Measurements from ENCODE around the gene HOXB2. TPM values are rescaled to one million over a fixed set of nuclear protein-coding genes. Genes with fewer than 3 reads are reported as not detected.

Gene HOXB2
- total RNA-seq, 2 experiments from 2014 or later: 13.0 to 13.4 TPM

DNA sequence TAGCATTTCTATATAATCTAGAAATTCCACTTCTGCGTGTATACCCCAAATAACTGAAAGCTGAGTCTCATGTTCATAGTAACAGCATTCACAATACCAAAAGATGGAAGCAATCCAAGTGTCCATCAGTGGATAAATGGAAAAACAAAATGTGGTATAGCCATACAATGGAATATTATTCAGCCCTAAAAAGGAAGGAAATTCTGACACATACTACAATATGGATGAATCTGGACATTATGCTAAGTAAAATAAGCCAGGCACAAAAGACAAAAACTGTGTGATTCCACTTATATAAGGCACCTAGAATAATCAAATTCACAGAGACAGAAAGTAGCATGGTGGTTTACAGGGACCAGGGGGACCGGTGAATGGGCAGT is 34.5 kb downstream of the HOXB2 start:
- ChIA-PET CTCF (interaction anchor here (0.6 to 2.7 kb wide), 3 partner anchors 18 to 105 kb away, joined by 3 to 7 read pairs (median 3); partner anchors contain the start of genes HOXB5 and HOXB8), POLR2A (no interaction called here)

DNA sequence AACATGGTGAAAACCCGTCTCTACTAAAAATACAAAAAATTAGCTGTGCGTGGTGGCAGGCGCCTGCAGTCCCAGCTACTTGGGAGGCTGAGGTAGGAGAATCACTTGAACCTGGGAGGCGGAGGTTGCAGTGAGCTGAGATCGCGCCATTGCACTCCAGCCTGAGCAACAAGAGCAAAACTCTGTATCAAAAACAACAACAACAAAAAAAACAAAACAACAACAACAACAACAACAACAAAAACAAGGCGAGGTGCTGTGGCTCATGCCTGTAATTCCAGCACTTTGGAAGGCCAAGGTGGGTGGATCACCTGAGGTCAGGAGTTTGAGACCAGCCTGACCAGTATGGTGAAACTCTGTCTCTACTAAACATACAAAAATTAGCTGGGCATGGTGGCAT is 35.2 kb downstream of the HOXB2 start:
- POLR2A ChIA-PET: interaction anchor here (0.7 kb wide), 1 partner anchor 11 kb away, joined by 4 read pairs; no protein-coding TSS in a partner anchor
- CTCF ChIA-PET: interaction anchor here (1.0 to 2.7 kb wide), 2 partner anchors 17 to 84 kb away, joined by 3 to 7 read pairs; partner anchors contain the start of gene HOXB5

DNA sequence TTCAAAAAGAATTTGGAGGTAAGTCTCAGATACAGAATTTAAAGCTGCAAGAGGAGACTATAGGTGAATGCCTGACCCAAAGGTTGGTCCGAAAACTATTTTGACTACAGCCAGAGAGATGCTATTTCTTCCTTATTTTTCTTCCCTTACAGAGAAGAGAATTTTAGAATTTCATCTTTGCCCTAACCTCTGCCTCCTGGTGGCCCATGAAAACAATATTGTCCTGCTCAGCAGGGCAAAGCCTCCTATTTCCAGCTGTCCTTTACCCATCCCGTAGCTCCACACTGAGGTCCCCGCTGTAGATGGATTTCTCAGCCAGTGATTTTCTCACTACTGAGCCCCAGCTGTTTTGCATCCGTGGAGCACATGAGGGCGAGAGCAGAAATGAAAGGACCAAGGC is 38.7 kb downstream of the HOXB2 start:
- ChIA-PET CTCF (interaction anchor here (0.7 to 2.5 kb wide), 3 partner anchors 13 to 207 kb away, joined by 3 to 10 read pairs (median 3); no protein-coding TSS in a partner anchor), POLR2A (no interaction called here)

DNA sequence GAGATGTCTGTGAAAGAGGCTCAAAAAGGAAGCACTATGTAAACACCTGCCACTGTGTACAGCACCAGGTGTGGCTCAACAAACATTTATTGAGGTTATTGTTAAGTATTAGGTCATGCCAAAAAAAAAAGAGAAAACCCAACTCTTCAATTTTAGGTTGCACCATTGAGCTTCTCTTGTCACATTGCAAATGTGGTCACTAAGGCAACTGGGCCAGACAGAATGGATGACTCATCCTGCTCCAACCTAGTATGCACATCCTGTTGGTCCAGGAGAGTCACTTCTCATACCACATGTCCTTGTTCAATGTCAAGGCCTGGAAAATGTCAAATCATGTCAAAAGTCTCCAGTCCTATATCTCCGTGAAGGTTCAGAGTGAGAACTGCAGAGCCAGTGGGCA is 39.1 kb downstream of the HOXB2 start:
- ChIA-PET CTCF (interaction anchor here (1.2 to 2.5 kb wide), 2 partner anchors 13 to 206 kb away, joined by 3 to 10 read pairs; no protein-coding TSS in a partner anchor), POLR2A (interaction anchor here (0.5 to 0.6 kb wide), 2 partner anchors 114 to 154 kb away, joined by 3 to 9 read pairs; no protein-coding TSS in a partner anchor)

DNA sequence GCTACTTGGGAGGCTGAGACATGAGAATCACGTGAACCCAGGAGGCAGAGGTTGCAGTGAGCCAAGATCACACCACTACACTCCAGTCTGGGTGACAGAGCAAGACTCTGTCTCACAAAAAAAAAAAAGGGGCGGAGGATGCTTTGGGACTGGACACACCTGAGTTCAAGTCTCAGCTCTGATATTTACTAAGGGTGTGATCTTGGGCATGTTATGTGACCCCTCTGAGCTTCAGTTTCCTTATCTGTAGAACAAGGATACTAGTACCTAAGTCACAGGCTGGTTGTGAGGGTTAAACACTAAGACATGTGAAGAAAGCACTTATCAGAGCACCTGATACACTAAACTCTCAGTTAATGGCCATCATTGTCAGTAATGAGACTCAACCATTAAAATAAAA is 40.0 kb downstream of the HOXB2 start:
- POLR2A ChIA-PET: no interaction called here
- CTCF ChIA-PET: no interaction called here

DNA sequence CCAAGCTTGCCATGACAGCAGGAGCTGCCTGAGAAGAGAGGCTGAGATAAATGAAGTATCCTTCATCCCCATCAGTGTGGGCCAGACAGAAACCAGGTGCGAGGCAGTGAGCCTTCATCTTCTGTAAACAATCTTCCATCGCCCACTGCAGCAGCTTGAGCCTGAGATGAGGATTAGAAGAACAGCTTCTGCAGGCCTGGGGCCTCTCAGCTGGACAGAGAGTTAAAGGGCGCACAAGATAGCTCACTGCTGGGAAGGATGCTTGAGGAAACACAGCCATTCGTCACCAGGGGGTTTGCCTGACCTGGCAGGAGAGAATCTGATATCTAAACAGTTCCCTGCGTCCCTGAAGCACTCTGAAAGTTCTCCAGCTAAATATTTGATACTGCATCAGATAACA is 41.2 kb downstream of the HOXB2 start:
- POLR2A ChIA-PET: no interaction called here
- CTCF ChIA-PET: interaction anchor here (0.6 kb wide), 1 partner anchor 409 kb away, joined by 3 read pairs; no protein-coding TSS in a partner anchor

DNA sequence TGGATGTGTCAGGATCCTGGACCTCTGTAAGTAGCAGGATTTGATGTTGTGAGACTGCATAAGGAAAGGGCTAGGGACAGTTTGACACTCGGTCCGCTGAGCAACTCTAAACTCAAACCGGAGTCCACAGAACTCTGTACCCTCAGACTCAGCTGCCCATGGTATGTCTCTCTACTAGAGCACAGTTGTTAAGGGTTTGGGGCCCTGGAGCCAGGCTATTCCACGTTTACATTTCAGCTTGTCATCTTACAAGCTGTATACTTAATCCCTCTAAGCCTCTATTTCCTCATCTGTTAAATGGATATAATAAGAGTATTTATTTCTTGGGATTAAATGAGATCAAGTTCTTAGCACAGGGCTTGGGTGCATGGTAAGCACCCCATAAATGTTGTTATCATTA is 42.0 kb downstream of the HOXB2 start:
- POLR2A ChIA-PET: no interaction called here
- CTCF ChIA-PET: no interaction called here

DNA sequence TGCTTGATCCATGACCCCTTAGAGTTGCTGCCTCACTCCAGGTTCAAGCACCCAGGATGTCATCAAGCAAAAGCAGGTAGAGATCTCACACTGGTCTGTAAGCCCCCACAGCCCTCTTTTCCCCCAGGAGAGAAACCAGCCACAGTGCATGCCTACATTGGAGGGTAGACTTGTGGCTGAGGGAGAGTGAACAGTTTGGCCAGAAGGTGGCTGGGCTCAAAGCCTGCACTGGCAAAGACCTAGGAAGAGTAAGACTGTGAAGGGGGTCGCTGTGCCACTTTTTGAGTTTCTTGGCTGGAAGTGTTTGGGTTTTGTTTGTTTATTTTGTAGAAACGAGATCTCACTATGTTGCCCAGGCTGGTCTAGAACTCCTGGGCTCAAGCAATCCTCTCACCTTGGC is 42.6 kb downstream of the HOXB2 start:
- ChIA-PET CTCF (no interaction called here), POLR2A (no interaction called here)

DNA sequence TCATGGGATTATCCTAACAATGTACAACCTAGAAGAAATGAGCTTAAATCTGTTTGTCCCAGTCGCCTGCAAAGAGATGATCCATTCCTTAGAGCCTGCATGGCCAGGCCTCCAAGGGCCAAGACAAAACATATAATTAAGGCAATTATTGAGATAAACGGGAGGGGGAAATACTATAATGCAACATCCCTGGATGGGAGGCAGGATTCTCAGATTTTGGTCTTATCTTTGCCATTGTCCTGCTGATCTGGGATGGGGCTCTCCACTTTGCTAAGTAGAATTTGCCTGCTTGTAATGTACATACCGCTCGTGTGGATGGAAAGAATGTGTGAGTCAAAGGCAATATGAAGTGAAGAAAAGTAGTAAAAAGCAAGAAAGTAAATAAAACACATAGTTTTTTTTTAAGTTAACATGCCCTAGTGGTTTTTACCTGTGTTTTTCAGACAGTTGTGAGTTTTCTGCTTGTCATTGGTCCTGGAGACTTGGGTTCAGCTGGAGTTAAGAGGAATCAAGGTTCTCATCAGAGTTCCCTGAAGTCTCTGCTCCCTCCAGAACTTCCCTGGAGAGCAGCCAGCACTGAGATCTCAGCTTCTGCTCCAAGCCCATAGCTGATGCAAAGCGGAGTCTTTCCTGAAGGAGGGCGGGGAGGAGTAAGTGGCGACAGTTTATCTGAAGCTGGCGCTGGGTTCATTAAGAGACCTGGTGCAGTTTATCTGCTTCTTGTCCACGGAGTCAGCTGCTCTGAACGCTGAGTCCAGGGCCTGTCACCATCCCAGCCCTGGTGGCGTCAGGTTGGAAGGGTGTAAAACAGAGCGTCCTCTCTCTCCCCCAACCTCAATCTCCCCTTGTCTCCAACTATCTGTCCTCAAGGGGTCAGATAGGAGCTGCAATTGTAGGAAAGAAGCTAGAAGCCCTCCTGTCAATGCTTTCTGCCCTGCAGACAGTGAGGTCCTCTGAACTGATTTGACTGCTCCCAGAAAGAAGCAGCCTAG is 44.2 kb downstream of the HOXB2 start:
- ChIA-PET POLR2A (no interaction called here), CTCF (interaction anchor here (0.5 to 1.0 kb wide), 2 partner anchors 72 to 150 kb away, joined by 3 read pairs; no protein-coding TSS in a partner anchor)

DNA sequence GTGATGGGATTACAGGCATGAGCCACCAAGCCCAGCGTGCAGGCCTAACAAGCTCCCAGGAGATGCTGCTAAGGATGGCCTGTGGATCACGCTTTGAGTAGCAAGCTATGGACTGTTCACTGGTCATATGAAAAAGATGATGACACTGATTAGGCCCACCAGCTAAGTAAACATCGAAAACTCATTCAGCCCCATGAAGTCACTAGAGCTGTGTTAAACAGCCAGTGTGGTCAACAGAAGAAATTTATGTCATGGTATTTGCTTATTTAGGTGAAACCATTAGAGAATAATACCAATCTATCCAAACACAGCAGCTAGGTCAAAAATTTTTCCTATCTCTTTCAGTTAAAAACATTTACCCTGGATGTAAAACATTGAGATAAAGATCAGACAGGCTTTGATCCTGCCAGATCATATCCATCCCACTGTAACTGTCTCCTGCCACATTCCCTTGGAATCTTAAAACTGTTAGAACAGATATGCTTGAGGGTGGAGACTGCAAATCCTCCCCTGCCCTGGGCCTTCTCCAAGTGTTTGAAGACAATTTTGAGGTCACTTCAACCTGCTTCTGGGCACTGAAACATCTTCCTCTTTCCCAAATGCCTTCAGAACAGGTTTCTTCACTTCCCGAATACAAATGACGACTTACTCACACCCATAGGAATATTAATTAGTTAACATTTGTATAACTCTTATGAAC is 45.0 kb downstream of the HOXB2 start:
- ChIA-PET POLR2A (no interaction called here), CTCF (interaction anchor here (0.5 to 1.0 kb wide), 2 partner anchors 72 to 149 kb away, joined by 3 read pairs; no protein-coding TSS in a partner anchor)

DNA sequence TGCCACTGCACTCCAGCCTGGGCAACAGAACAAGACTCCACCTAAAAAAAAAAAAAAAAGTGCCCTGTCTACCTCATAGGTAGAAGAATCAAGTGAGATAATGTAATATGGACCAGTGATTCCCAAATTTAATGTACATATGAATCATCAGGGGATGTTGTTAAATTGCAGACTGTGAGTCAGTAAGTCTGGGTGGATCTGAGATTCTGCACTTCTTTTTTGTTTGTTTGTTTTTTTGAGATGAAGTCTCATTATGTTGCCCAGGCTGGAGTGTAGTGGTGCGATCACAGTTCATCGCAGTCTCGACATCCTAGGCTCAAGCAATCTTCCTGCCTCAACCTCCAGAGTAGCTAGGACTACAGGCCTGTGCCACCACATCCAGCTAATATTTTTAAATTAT is 45.7 kb downstream of the HOXB2 start:
- POLR2A ChIA-PET: interaction anchor here (0.6 kb wide), 1 partner anchor 10 kb away, joined by 4 read pairs; no protein-coding TSS in a partner anchor
- CTCF ChIA-PET: no interaction called here

DNA sequence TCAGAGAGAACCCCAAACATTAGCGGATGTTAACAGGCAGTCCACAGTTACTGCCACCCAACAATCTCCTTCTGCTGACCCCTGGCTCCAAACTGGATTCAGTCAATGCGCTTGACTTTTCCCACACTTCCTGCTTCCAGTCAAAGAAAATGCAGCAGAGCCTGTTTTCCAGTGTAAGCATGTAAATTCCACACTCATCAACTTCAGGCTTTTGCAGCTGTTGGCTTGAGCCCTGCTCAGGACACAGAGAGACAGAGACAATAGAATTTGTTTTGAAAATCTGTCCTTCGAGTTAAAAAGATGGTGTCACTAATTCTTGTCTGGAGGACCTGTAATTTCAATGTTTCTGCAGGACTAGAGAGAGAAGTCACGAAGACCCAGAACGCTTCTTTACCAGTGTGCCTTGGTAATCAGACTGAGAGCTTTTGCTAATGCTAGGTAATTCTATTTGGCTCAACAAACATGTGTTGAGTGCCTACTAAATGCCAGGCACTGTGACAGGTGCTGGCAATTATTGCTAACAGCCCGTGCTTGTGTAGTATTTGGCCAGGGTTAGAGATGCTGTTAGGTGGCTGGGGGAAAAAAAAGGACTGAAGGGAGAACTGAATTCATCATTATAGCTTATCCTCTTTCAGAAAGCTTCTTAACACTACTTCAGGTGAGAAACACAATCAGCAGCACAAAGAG is 46.6 kb downstream of the HOXB2 start:
- ChIA-PET CTCF (interaction anchor here (0.5 kb wide), 1 partner anchor 58 kb away, joined by 3 read pairs; no protein-coding TSS in a partner anchor), POLR2A (no interaction called here)

DNA sequence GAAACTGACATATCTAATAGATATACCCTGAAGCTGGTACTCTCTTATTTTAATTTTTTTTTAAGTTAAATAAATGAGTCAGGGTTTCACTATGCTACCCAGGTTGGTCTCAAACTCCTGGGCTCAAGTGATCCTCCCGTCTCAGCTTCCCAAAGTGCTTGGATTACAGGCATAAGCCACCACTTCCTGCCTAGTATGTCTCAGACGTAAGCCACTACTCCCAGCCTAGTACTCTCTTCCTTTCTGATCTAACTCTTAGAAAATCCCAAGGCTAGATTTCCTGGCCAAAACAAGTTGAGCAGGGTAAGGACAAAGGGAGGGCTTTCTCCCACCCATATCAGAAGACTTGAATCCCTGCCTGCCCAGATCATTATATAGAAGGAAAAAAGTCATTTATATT is 47.8 kb downstream of the HOXB2 start:
- ChIA-PET POLR2A (no interaction called here), CTCF (no interaction called here)

DNA sequence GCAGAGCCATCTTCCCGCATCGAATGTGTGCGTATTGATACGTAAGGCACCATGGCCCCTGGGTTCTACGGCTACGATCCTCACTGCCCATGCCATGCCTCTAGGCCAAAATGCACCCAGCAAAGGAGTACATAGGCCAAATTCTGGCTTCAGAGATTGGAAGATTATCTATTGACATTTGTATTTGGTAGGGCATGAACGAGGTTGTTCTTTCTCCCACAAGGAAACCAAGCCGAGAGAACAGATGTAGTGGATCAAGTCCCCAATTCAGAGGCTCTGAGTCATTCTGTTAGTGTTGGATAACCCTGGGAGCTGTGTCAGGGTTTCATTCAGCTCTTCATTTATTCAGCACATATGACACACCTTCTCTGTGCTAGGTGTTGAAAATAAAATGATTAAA is 50.6 kb downstream of the HOXB2 start:
- ChIA-PET POLR2A (no interaction called here), CTCF (interaction anchor here (1.7 kb wide), 1 partner anchor 14 kb away, joined by 3 read pairs; no protein-coding TSS in a partner anchor)

Other genes with a start within 250 kb of the HOXB2 start
- 10 to 100 TPM; 52.8 to 53.2 TPM for gene SKAP1, start 114.9 kb downstream of the HOXB2 start, total RNA-seq
- gene HOXB1, start 14.1 kb downstream of the HOXB2 start, total RNA-seq: not detected
- gene HOXB4, start 33.2 kb upstream of the HOXB2 start, total RNA-seq: 1 to 10 TPM; 3.3 to 3.8 TPM
- gene HOXB3, start 45.1 kb upstream of the HOXB2 start, total RNA-seq: 1 to 10 TPM; 3.0 to 3.5 TPM
- gene HOXB5, start 48.7 kb upstream of the HOXB2 start, total RNA-seq: not detected
- gene HOXB6, start 59.9 kb upstream of the HOXB2 start, total RNA-seq: under 1 TPM; 0.25 to 0.48 TPM
- under 1 TPM; 0.59 to 0.73 TPM for gene HOXB7, start 65.9 kb upstream of the HOXB2 start, total RNA-seq
- under 1 TPM in 1 of 2 experiments, not detected in 1; 0.19 TPM for gene HOXB8, start 70.2 kb upstream of the HOXB2 start, total RNA-seq
- gene HOXB9, start 81.2 kb upstream of the HOXB2 start, total RNA-seq: 1 to 10 TPM; 5.1 to 5.5 TPM
- gene PRAC1, start 177.4 kb upstream of the HOXB2 start, total RNA-seq: not detected
- gene PRAC2, start 178.1 kb upstream of the HOXB2 start, total RNA-seq: not detected
- not detected for gene HOXB13, start 183.6 kb upstream of the HOXB2 start, total RNA-seq